Neural progenitor cell (in vitro differentiated cells): ENCODE results near the gene AQR.

Experiments
- EZH2 ChIP-seq: fragments of 200-600 bp; sonication (generic); IDR thresholded peaks from 2 replicates; pipeline ENCODE4 v1.6.1; 2017; ENCODE audit warnings: antibody characterized with exemption, mild to moderate bottlenecking, moderate library complexity
- EZH2phosphoT487 ChIP-seq: fragments of 200-600 bp; sonication (generic); IDR thresholded peaks from 2 replicates; pipeline ENCODE4 v1.6.1; 2017; ENCODE audit warnings: antibody characterized with exemption
- TF ChIP-seq, protein P1 (sequence below): fragments of 200-600 bp; sonication (generic); IDR thresholded peaks from 2 replicates; pipeline ENCODE4 v1.5.1; 2017; ENCODE audit warnings: antibody characterized with exemption, mild to moderate bottlenecking

DNA sequence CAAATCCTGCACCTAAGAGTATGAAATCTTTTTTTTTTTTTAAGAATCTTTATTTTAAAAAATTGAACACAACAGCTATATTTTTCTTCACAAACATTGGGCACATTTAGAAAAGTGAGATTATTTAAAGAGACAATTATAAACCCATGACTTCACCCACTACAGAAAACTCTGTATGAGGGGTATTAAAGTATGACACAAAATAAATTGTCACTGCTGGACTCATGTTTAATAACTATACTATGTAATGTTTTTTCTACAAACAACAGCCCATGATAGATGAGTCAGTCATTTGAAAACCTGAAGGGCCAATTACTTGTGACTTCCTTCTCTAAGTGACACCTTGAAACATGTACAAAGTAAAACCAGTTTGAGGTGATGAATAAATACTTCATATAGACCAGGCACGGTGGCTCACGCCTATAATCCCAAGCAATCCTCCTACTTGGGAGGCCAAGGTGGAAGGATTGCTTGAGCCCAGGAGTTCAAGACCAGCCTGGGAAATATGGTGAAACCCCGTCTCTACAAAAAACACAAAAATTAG is 36.0 kb downstream of the AQR start:
- TF ChIP-seq, protein P1, sequence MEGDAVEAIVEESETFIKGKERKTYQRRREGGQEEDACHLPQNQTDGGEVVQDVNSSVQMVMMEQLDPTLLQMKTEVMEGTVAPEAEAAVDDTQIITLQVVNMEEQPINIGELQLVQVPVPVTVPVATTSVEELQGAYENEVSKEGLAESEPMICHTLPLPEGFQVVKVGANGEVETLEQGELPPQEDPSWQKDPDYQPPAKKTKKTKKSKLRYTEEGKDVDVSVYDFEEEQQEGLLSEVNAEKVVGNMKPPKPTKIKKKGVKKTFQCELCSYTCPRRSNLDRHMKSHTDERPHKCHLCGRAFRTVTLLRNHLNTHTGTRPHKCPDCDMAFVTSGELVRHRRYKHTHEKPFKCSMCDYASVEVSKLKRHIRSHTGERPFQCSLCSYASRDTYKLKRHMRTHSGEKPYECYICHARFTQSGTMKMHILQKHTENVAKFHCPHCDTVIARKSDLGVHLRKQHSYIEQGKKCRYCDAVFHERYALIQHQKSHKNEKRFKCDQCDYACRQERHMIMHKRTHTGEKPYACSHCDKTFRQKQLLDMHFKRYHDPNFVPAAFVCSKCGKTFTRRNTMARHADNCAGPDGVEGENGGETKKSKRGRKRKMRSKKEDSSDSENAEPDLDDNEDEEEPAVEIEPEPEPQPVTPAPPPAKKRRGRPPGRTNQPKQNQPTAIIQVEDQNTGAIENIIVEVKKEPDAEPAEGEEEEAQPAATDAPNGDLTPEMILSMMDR, result no peak
- TF ChIP-seq EZH2 (no peak), EZH2phosphoT487 (no peak)
